ENCODE data around the gene ADAMTS16. TPM values are rescaled to one million over a fixed set of nuclear protein-coding genes. Genes with fewer than 3 reads are reported as not detected.

The ADAMTS16 gene
- total and polyA plus RNA-seq, 2 experiments from 2014 or later = 0.11 TPM

DNA sequence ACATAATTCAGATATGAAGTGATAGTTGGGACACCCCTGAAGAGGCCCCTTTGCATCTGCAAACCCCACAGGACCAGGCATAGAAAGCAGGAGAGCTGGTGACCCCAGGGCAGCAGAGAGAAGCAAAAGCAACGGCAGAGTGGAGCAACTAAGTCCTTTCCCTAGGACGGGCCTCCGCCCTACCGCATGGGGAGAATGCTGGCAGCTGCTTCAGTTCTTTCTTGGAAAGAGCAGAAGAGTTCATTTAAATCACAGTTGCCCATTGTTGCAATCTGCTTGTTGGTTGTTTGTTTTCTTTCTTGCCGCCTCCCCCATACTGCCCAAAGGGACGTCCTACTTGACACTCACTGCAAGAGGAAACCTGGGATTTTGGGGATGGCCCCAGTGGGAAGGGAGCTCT, 126.2 kb downstream of the ADAMTS16 start:
- 35 to 42% methylated on average over 6 of the region's 6 CpGs for WGBS, 2 experiments (ENCODE audit: low coverage in 1 of 2, low lambda C conversion rate in 2 of 2, missing lambda C conversion rate in 2 of 2)
- Histone ChIP-seq H3K9me2 (ENCODE audit: insufficient read depth) (no peaks in the 10 kb centered on the region), H3K36me3 (ENCODE audit: low read depth) (no peaks in the 10 kb centered on the region), H3F3A (ENCODE audit: insufficient read depth) (no peaks in the 10 kb centered on the region), H3K9me3 (ENCODE audit: low read depth) (no peaks in the 10 kb centered on the region), H3K9ac (no peak overlapping the region), H4K20me1 (ENCODE audit: insufficient read depth) (no peaks in the 10 kb centered on the region), H3K4me3 (no peak overlapping the region), H3K27ac (no peak overlapping the region), H3K4me2 (ENCODE audit: unreplicated experiment) (no peak overlapping the region), H3K4me1 (ENCODE audit: insufficient read depth) (no peaks in the 10 kb centered on the region), H2AFZ (no peak overlapping the region), H3K27me3 (replicated peaks; ENCODE audit: insufficient read depth) (0 out of 2 replicates have a peak, but pooled peaks cover 3% of the 10 kb centered on the region), H3K79me2 (ENCODE audit: insufficient read depth) (no peaks in the 10 kb centered on the region)
- in situ Hi-C loops (cut with MboI) = no loop called here
- DNase-seq = no peak
- no peak for TF ChIP-seq EZH2phosphoT487 (IDR thresholded peaks at IDR 0.05; ENCODE audit: insufficient read depth, low read depth)
- TF ChIP-seq EZH2 (IDR thresholded peaks at IDR 0.05; ENCODE audit: insufficient read depth, poor library complexity, severe bottlenecking) = no peak

GRCh38 chr5:5270161-5270560, 130.0 kb downstream of the ADAMTS16 start:
- no peaks in the 10 kb centered on the region for H4K20me1 ChIP-seq (ENCODE audit: insufficient read depth)
- H3F3A ChIP-seq (ENCODE audit: insufficient read depth) = no peaks in the 10 kb centered on the region
- H3K9me3 ChIP-seq (ENCODE audit: low read depth) = no peaks in the 10 kb centered on the region
- H2AFZ ChIP-seq = no peak overlapping the region
- in situ Hi-C loops (cut with MboI) = no loop called here
- 67% methylated on average over 9 of the region's 9 CpGs for WGBS, 2 experiments (ENCODE audit: low coverage in 1 of 2, low lambda C conversion rate in 2 of 2, missing lambda C conversion rate in 2 of 2)
- H3K4me3 ChIP-seq = no peak overlapping the region
- peaks cover 8% of the 10 kb centered on the region for H3K4me1 ChIP-seq (ENCODE audit: insufficient read depth)
- no peak overlapping the region for H3K9ac ChIP-seq
- H3K27ac ChIP-seq = no peak overlapping the region
- TF ChIP-seq EZH2 (IDR thresholded peaks at IDR 0.05; ENCODE audit: insufficient read depth, poor library complexity, severe bottlenecking) = no peak
- no peak for TF ChIP-seq EZH2phosphoT487 (IDR thresholded peaks at IDR 0.05; ENCODE audit: insufficient read depth, low read depth)
- no peaks in the 10 kb centered on the region for H3K9me2 ChIP-seq (ENCODE audit: insufficient read depth)
- no peaks in the 10 kb centered on the region for H3K36me3 ChIP-seq (ENCODE audit: low read depth)
- H3K4me2 ChIP-seq (ENCODE audit: unreplicated experiment) = no peak overlapping the region
- no peaks in the 10 kb centered on the region for H3K79me2 ChIP-seq (ENCODE audit: insufficient read depth)
- no peak for DNase-seq
- 0 out of 2 replicates have a peak, but pooled peaks cover 3% of the 10 kb centered on the region for H3K27me3 ChIP-seq (replicated peaks; ENCODE audit: insufficient read depth)

DNA sequence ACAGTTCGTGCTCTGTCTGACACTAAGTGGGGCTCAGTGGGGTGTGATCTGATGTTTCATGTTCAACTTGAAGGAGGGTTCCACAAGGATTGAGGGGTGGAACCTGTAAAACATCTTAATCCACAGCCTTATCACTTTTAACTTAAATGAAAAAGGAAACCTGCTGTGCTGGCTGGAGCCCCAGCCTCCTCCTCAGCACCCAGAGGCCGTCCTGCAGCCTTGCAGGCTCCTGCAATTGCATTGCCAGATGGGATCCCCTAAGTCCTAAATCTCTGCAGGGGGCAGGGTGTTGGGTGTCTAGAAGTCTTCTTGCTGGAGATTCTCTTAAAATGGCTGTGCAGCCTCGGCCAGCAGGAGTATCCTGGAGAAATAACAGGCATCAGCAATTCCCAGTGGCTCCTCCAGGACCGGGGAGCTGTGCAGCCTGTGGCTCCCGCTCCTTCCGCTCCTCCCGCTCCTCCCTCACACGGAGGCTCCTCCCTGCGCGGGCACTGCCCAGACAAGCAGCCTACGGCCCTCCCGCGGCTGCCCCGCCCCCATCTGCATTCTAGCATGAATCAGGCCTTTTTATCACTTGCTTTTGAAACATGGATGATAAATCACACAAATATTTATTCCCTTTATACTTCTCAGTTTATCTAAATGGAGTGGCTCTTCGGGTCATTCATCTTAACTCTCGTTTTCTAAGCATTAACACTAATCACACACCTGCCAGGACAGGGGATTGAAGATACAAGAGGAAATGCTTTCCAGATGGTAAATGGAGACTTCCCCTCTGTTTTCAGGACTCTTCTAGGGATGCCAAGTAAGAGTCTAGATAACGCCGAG, 131.0 kb downstream of the ADAMTS16 start:
- peak overlapping the region; percentile 80 for H3K4me2 ChIP-seq (ENCODE audit: unreplicated experiment)
- no peaks in the 10 kb centered on the region for H3K9me3 ChIP-seq (ENCODE audit: low read depth)
- 0 out of 2 replicates have a peak, but pooled peaks cover 3% of the 10 kb centered on the region for H3K27me3 ChIP-seq (replicated peaks; ENCODE audit: insufficient read depth)
- H3K79me2 ChIP-seq (ENCODE audit: insufficient read depth) = no peaks in the 10 kb centered on the region
- DNase-seq = peak; percentile 84
- peak overlapping the region; percentile 34; the same call in 1 of the 2 replicates for H3K27ac ChIP-seq
- in situ Hi-C loops (cut with MboI) = no loop called here
- WGBS, 2 experiments (ENCODE audit: low coverage in 1 of 2, low lambda C conversion rate in 2 of 2, missing lambda C conversion rate in 2 of 2) = 24 to 25% methylated on average over 18 of the region's 18 CpGs
- H4K20me1 ChIP-seq (ENCODE audit: insufficient read depth) = no peaks in the 10 kb centered on the region
- H3K9ac ChIP-seq = no peak overlapping the region
- H3F3A ChIP-seq (ENCODE audit: insufficient read depth) = no peaks in the 10 kb centered on the region
- TF ChIP-seq EZH2 (IDR thresholded peaks at IDR 0.05; ENCODE audit: insufficient read depth, poor library complexity, severe bottlenecking) = no peak
- TF ChIP-seq EZH2phosphoT487 (IDR thresholded peaks at IDR 0.05; ENCODE audit: insufficient read depth, low read depth) = no peak
- no peaks in the 10 kb centered on the region for H3K9me2 ChIP-seq (ENCODE audit: insufficient read depth)
- peak overlapping the region; percentile 53 for H3K4me3 ChIP-seq
- H3K36me3 ChIP-seq (ENCODE audit: low read depth) = no peaks in the 10 kb centered on the region
- 0 out of 2 replicates have a peak overlapping the region, but pooled peaks have one; percentile 37 for H2AFZ ChIP-seq
- H3K4me1 ChIP-seq (ENCODE audit: insufficient read depth) = peaks cover 8% of the 10 kb centered on the region

- no peaks in the 10 kb centered on the region for H3K79me2 ChIP-seq (ENCODE audit: insufficient read depth)
- H3K9me2 ChIP-seq (ENCODE audit: insufficient read depth) = no peaks in the 10 kb centered on the region
- H3F3A ChIP-seq (ENCODE audit: insufficient read depth) = no peaks in the 10 kb centered on the region
- peaks cover 8% of the 10 kb centered on the region for H3K4me1 ChIP-seq (ENCODE audit: insufficient read depth)
- H3K36me3 ChIP-seq (ENCODE audit: low read depth) = no peaks in the 10 kb centered on the region
- WGBS, 2 experiments (ENCODE audit: low coverage in 1 of 2, low lambda C conversion rate in 2 of 2, missing lambda C conversion rate in 2 of 2) = 42 to 43% methylated on average over 9 of the region's 9 CpGs
- TF ChIP-seq EZH2phosphoT487 (IDR thresholded peaks at IDR 0.05; ENCODE audit: insufficient read depth, low read depth) = no peak
- TF ChIP-seq EZH2 (IDR thresholded peaks at IDR 0.05; ENCODE audit: insufficient read depth, poor library complexity, severe bottlenecking) = no peak
- peak overlapping the region; percentile 34; the same call in 1 of the 2 replicates for H3K27ac ChIP-seq
- H3K9me3 ChIP-seq (ENCODE audit: low read depth) = no peaks in the 10 kb centered on the region
- H4K20me1 ChIP-seq (ENCODE audit: insufficient read depth) = no peaks in the 10 kb centered on the region
- in situ Hi-C loops (cut with MboI) = no loop called here
- DNase-seq = peak; percentile 35
- H2AFZ ChIP-seq = 0 out of 2 replicates have a peak overlapping the region, but pooled peaks have one; percentile 37
- peak overlapping the region; percentile 53 for H3K4me3 ChIP-seq
- no peak overlapping the region for H3K9ac ChIP-seq
- peak overlapping the region; percentile 80 for H3K4me2 ChIP-seq (ENCODE audit: unreplicated experiment)
- 0 out of 2 replicates have a peak, but pooled peaks cover 3% of the 10 kb centered on the region for H3K27me3 ChIP-seq (replicated peaks; ENCODE audit: insufficient read depth)
Observed at GRCh38 chr5:5271786-5272321, 131.7 kb downstream of the ADAMTS16 start.
